Vagina (tissue), 2 donors: ENCODE measurements around the gene PCGF3.

Experiments
- POLR2A ChIP-seq, 2 donors: fragments of 450-650 bp; IDR thresholded peaks; one replicate each; pipeline ENCODE4 v1.6.1; 2017; ENCODE audit warnings: antibody characterized with exemption in 2 of 2, mild to moderate bottlenecking in 2 of 2, moderate library complexity in 2 of 2
- POLR2AphosphoS5 ChIP-seq, 2 donors: sonication (generic); formaldehyde crosslinking; IDR thresholded peaks; one replicate each; pipeline ENCODE4 v1.9.0; 2017; ENCODE audit warnings: antibody characterized with exemption in 2 of 2, mild to moderate bottlenecking in 2 of 2, low read depth in 1 of 2; ENCODE audit not compliant: insufficient read depth in 1 of 2
- TF ChIP-seq, protein P1 (sequence below), 3 experiments: fragments of 450-650 bp in 2 of 3; fragments of 200-600 bp in 1 of 3; sonication (generic) in 1 of 3; IDR thresholded peaks; one replicate each; pipeline ENCODE4 v1.5.1; 2017 to 2019; ENCODE audit warnings: antibody characterized with exemption in 3 of 3, mild to moderate bottlenecking in 2 of 3, moderate library complexity in 2 of 3

DNA sequence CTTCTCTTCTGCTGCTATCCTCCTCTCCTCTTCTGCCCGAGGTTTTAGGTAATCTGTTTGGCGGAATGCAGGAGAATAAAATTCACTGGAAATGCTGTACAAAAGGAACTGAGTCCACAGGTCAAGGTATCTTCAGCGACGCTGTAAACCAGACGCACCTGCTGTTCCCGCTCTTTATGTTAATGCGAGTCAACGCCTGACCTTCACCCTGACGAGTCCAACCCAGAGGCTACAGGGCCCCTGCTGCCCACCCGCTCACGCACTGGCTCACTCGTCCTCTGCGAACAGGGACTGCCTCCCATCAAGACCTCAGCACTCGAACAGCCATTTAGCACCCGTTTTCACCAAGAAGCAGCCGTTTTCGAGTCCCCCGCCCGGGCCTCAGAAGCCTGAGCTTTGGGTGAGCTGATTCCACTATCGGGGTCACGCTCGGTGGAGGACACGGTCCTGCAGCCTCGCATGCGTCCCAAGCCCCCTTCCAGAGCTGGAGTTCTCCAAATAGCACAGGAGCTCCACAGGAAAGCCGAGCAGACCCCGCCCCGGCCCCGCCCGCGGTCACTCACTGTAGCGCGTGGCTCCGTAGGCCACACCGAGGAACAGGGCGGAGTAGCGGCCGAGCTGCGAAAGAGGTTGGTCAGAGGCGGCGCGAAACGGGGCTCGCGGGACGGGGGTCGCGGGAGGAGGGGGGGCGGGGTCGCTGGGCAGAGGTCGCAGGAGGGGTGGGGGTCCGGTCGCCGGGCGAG, 32.1 kb upstream of the PCGF3 start:
- TF ChIP-seq, protein P1, sequence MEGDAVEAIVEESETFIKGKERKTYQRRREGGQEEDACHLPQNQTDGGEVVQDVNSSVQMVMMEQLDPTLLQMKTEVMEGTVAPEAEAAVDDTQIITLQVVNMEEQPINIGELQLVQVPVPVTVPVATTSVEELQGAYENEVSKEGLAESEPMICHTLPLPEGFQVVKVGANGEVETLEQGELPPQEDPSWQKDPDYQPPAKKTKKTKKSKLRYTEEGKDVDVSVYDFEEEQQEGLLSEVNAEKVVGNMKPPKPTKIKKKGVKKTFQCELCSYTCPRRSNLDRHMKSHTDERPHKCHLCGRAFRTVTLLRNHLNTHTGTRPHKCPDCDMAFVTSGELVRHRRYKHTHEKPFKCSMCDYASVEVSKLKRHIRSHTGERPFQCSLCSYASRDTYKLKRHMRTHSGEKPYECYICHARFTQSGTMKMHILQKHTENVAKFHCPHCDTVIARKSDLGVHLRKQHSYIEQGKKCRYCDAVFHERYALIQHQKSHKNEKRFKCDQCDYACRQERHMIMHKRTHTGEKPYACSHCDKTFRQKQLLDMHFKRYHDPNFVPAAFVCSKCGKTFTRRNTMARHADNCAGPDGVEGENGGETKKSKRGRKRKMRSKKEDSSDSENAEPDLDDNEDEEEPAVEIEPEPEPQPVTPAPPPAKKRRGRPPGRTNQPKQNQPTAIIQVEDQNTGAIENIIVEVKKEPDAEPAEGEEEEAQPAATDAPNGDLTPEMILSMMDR (IDR thresholded peaks at IDR 0.05) = no peak
- TF ChIP-seq POLR2A (IDR thresholded peaks at IDR 0.05) = no peak
- no peak for TF ChIP-seq POLR2AphosphoS5 (IDR thresholded peaks at IDR 0.05; ENCODE audit: insufficient read depth in 1 of 2, low read depth in 1 of 2)
